ENCODE data around the gene RABGAP1L.
"Not testable (repeated sequence)": the region's sequence is repeated elsewhere in the genome, so short reads cannot be mapped to it uniquely, and the experiment has no call there.

RABGAP1L gene

GRCh38 chr1:174666248-174666647, 506.9 kb downstream of the RABGAP1L start:
- no peak for DNase-seq (ENCODE audit: low read depth)

DNA sequence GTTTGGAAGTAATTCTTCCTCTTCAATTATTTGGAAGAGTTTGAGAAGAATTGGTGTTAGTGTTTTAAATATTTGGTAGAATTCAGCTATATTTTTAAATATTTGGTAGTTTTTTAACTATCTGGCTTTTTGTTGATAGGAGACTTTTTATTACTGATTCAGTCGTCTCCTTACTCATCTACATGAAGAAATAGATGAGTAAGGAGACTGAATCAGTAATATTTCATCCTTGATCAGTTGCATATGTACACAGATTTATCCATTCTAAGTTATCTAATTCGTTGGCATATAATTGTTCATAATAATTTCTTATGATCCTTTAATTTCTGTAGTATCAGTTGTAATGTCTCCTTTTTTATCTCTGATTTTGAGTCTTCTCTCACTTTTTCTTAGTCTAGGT, 512.5 kb downstream of the RABGAP1L start:
- DNase-seq (ENCODE audit: low read depth) = no peak

DNA sequence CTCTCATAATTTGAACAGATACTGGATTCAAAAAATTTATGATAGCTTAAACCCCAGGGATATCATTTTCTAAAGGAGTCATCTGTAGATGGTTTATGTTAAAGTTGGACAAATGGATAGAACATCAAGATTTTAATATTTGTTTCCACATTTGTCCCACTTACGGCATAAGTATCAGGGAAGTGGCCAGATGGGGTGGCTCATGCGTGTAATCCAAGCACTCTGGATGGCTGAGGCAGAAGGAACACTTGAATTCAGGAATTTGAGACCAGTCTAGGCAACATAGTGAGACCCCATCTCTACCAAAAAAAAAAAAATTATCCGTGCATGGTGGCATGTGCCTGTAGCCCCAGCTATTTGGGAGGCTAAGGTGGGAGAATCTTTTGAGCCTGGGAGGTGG, 517.5 kb downstream of the RABGAP1L start:
- no peak for DNase-seq (ENCODE audit: low read depth)

GRCh38 chr1:174678657-174679056, 519.3 kb downstream of the RABGAP1L start:
- DNase-seq (ENCODE audit: low read depth) = no peak

DNA sequence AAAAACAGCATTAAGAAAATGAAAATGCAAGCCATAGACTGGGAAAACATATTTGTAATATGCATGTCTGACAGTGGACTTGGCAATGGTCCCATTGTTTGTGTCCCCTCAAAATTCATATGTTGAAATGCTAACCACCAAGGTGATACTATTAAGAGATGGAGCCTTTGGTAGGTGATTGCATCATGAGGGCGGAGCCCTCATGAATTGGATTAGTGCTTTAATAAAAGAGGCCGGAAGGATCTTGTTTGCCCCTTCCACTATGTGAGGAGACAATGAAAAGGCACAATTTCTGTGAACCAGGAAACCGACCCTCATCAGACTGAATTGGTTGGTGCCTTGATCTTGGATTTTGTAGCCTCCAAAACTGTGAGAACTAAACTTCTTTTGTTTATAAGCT, 520.8 kb downstream of the RABGAP1L start:
- no peak for DNase-seq (ENCODE audit: low read depth)

- DNase-seq (ENCODE audit: low read depth) = peak; percentile 79
These were observed 523.2 kb downstream of the RABGAP1L start for GRCh38 chr1:174682419-174683008.

- no peak for DNase-seq (ENCODE audit: low read depth)
These were observed 526.9 kb downstream of the RABGAP1L start for GRCh38 chr1:174686213-174686612.

- no peak for DNase-seq (ENCODE audit: low read depth)
These were observed 530.2 kb downstream of the RABGAP1L start for GRCh38 chr1:174689524-174689923.

GRCh38 chr1:174690266-174690665, 530.9 kb downstream of the RABGAP1L start:
- DNase-seq (ENCODE audit: low read depth) = no peak

DNA sequence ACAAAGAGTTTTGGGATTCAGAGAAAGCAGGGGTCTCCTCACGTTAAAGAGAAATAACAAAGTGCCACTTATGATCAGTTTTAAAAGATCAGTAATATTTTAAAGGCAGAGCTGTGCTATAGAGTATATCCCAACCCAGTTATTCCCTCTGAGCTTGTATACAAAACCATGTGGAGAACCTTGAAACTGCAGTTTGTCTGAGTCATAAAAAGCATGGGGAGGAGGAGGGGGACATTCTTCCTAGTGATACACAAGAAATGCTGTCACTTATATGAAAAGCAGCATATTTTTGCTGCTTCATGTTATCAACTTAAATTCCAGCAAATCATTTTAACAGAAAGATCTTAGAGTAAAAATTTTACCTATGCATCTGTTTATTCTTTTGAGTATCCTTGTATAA, 533.0 kb downstream of the RABGAP1L start:
- peak; percentile 55 for DNase-seq (ENCODE audit: low read depth)

DNA sequence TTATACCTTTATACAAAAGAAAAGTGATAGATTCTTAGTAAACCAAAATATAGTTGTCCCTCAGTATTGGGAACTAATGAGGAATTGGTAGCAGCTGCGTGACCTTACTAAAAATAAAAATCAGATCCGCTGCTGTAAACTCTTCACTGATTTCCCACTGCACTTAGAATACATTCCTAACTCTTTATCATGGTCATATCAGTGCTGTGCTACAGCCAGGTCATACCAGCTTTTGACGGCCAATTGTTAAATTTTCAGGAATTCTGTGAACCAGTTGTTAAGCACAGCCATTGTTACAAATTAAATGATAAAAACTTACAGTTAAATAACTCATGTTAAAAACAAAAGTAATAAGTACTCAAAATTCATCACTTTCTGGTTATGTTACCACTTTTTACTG, 533.8 kb downstream of the RABGAP1L start:
- no peak for DNase-seq (ENCODE audit: low read depth)

- not testable (repeated sequence) for DNase-seq (ENCODE audit: low read depth)
These were observed 534.2 kb downstream of the RABGAP1L start for GRCh38 chr1:174693539-174693938.

GRCh38 chr1:174696026-174696821, 536.9 kb downstream of the RABGAP1L start:
- DNase-seq (ENCODE audit: low read depth) = no peak

DNA sequence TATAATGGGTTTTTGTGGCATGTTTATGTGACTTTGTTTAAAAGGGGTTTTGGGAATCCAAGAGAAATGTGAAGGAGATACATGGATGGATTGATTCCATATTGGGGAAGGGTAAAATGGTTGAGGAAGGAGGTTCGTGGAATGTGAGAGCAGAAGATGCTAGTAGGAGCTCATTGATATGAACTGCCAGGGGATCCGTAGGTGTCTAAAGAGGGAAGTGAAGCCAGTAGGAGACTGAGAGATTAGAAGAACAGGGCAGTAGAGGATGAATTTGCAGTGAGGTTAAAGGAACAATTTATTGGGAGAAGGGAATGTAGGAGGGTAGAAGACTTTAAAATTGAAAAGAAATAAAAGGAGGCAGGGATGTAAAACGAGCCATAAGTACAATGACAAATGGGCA, 541.0 kb downstream of the RABGAP1L start:
- no peak for DNase-seq (ENCODE audit: low read depth)

DNA sequence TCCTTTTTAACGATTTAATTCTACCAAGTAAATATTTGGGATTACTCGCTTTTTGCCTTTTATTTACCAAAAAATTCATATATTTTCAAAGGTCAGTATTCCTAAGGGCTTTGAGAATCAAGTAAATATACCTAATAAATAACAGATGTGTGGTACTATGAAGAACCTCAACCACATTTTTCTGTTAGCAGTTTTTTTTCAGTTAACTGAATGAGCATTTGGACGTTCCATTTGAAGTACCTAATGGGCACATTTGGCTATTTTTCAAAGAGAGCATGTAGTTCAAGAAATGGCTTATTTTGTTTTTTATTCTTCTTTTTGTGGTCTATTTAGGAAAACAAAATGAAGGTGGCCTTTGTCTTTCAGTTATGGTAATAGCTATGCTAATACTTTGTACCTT, 541.5 kb downstream of the RABGAP1L start:
- no peak for DNase-seq (ENCODE audit: low read depth)

DNA sequence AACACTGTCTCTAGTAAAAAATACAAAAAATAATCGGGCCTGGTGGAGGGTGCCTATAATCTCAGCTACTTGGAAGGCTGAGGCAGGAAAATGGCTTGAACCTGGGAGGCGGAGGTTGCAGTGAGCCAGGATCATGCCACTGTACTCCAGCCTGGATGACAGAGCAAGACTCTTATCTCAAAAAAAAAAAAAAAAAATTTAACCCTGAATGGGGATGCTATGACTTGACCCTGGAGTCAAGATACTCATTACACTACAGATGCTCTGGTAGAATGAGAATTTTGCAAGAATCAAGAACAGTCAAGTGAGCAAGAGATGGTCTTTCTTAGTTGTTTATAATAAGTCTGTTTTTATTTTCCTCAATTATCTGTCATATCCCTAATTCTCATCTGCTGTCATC, 542.2 kb downstream of the RABGAP1L start:
- no peak for DNase-seq (ENCODE audit: low read depth)

- DNase-seq (ENCODE audit: low read depth) = no peak
These were observed 542.7 kb downstream of the RABGAP1L start for GRCh38 chr1:174702011-174702410.

DNA sequence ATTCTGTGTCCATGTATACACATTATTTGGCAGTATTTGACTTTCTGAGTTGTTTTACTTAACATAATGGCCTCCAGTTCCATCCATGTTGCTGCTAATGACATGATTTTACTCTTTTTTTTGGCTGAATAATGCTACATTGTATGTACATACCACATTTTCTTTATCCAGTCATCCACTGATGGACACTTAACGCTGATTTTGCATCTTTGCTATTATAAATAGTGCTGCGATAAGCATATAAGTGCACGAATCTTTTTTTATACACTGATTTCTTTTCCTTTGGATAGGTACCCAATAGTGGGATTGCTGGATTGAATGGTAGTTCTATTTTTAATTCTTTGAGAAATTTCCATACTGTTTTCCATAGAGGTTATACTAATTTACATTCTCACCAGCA, 544.0 kb downstream of the RABGAP1L start:
- DNase-seq (ENCODE audit: low read depth) = no peak

- no peak for DNase-seq (ENCODE audit: low read depth)
These were observed 545.0 kb downstream of the RABGAP1L start for GRCh38 chr1:174704300-174704699.

GRCh38 chr1:174710868-174711845, 551.8 kb downstream of the RABGAP1L start:
- DNase-seq (ENCODE audit: low read depth) = no peak

DNA sequence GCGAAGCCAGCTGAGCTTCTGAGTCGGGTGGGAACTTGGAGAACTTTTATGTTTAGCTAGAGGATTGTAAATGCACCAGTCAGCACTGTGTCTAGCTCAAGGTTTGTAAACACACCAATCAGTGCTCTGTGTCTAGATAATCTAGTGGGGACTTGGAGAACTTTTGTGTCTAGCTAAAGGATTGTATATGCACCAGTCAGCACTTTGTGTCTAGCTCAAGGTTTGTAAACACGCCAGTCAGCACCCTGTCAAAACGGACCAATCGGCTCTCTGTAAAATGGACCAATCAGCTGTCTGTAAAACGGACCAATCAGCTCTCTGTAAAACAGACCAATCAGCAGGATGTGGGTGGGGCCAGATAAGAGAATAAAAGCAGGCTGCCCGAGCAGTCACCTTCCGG, 552.5 kb downstream of the RABGAP1L start:
- DNase-seq (ENCODE audit: low read depth) = not testable (repeated sequence)

DNA sequence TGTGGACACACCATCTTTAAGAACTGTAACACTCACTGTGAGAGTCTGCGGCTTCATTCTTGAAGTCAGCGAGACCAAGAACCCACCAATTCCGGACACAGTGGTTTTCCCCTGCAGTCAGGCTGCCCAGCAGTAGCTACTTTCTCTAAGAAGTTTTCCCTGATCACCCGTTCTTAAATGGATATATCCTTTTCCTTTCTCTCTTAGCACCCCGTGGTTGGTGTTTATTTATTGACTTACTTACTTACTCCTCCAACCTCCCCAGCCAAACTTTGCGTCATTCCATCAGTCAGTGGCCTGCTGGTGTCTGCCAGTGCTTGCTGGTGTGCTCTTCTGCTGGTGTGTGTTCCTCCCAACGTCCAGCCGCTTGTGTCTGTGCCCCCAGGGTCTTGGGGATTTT, 553.2 kb downstream of the RABGAP1L start:
- DNase-seq (ENCODE audit: low read depth) = no peak

DNA sequence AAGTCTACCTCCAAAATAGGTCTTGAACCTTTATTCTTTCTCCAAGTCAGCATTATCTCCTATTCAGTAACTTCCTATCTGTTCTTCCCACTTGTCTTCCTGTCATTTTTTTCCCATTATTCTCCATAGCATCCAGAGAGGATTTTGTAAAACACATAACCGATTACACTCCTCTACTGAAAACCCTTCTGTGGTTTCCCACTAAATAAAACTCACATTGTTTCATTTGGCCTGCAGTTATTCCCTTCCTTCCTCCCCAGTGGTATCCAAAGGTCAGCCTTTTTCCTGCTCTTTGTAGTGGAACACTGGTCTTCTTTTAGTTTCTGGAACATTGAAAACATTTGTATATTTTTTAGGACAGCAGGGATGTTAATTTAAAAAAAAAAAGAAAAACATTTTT, 554.5 kb downstream of the RABGAP1L start:
- no peak for DNase-seq (ENCODE audit: low read depth)

All from amniotic epithelial cell (primary cell).